Nephron progenitor cell (in vitro differentiated cells): ENCODE results near the gene PTGDS.
A peak's percentile ranks its signal among the peaks of the same experiment; 100 is the strongest.

Experiments
- DNase-seq: peaks from one replicate; pipeline ENCODE4 v3.0.0; 2021
- H3K27ac Mint-ChIP-seq: 2 replicates; pipeline ENCODE4 v1.8.0; 2021; ENCODE audit warnings: mild to moderate bottlenecking, moderate library complexity, mixed read lengths
- H3K27me3 Mint-ChIP-seq: 2 replicates; pipeline ENCODE4 v1.8.0; 2021; ENCODE audit warnings: mild to moderate bottlenecking, low read depth, mixed read lengths; ENCODE audit not compliant: poor library complexity
- H3K36me3 Mint-ChIP-seq: 2 replicates; pipeline ENCODE4 v1.8.0; 2021; ENCODE audit warnings: low read depth, mixed read lengths
- H3K4me1 Mint-ChIP-seq: 2 replicates; pipeline ENCODE4 v1.8.0; 2021; ENCODE audit warnings: mixed read lengths
- H3K4me3 Mint-ChIP-seq: 2 replicates; pipeline ENCODE4 v1.8.0; 2021; ENCODE audit warnings: mild to moderate bottlenecking, moderate library complexity, mixed read lengths
- H3K9me3 Mint-ChIP-seq: 2 replicates; pipeline ENCODE4 v1.8.0; 2021; ENCODE audit warnings: mild to moderate bottlenecking, moderate library complexity, mixed read lengths
- TF ChIP-seq, protein P1 (sequence below): fragments of 200-600 bp; sonication (generic); IDR thresholded peaks from 2 replicates; pipeline ENCODE4 v1.5.0; 2021; ENCODE audit warnings: antibody characterized with exemption

Gene PTGDS

DNA sequence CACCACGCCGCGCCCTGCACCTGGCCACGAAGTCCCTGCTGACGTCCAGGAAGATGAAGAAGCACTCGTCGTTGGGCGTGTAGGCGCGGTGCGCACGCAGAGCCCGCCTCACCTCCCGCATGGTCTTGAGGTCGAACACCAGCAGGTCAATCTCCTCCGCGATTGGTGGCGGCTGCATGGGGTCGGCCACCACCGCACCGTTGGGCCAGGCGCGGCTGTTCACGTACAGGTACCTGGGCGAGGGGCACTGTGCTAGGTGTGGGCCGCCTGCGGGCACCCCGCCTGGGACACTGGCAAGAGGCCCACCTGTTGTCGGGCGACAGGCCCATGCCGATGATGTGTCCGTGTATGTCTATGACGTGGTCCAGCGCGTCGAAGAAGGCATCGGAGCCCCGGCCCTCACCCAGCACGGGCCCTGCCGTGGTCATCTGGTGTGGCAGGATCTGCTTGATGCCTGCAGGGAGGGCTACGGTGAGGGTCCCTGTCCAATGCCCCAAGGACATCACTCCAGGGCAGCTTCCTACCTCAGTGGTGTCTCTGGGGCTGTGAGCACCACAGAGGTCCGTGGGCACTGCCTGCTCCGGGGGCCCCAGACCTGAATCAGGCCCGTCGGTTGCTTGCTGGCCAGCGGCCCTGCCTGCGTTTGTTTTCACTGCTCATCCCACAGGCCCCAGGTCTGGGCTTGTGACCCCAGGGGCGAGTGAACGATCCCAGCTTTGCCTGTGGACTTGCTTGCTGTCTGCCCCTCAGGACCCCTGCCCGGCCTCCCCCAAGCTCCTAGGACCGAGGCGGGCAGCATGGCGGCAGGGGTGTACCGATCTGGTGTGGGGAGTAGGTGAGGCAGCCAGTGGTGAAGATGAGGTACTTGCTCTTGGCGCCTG lies 35.8 kb upstream of the PTGDS start:
- Mint-ChIP-seq H3K4me1 (peaks cover 4% of the 10 kb centered on the region), H3K27me3 (no peaks in the 10 kb centered on the region), H3K36me3 (peaks cover 27% of the 10 kb centered on the region), H3K9me3 (no peaks in the 10 kb centered on the region), H3K27ac (no peak overlapping the region), H3K4me3 (no peak overlapping the region)
- TF ChIP-seq, protein P1, sequence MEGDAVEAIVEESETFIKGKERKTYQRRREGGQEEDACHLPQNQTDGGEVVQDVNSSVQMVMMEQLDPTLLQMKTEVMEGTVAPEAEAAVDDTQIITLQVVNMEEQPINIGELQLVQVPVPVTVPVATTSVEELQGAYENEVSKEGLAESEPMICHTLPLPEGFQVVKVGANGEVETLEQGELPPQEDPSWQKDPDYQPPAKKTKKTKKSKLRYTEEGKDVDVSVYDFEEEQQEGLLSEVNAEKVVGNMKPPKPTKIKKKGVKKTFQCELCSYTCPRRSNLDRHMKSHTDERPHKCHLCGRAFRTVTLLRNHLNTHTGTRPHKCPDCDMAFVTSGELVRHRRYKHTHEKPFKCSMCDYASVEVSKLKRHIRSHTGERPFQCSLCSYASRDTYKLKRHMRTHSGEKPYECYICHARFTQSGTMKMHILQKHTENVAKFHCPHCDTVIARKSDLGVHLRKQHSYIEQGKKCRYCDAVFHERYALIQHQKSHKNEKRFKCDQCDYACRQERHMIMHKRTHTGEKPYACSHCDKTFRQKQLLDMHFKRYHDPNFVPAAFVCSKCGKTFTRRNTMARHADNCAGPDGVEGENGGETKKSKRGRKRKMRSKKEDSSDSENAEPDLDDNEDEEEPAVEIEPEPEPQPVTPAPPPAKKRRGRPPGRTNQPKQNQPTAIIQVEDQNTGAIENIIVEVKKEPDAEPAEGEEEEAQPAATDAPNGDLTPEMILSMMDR, result no peak
- DNase-seq, result no peak

DNA sequence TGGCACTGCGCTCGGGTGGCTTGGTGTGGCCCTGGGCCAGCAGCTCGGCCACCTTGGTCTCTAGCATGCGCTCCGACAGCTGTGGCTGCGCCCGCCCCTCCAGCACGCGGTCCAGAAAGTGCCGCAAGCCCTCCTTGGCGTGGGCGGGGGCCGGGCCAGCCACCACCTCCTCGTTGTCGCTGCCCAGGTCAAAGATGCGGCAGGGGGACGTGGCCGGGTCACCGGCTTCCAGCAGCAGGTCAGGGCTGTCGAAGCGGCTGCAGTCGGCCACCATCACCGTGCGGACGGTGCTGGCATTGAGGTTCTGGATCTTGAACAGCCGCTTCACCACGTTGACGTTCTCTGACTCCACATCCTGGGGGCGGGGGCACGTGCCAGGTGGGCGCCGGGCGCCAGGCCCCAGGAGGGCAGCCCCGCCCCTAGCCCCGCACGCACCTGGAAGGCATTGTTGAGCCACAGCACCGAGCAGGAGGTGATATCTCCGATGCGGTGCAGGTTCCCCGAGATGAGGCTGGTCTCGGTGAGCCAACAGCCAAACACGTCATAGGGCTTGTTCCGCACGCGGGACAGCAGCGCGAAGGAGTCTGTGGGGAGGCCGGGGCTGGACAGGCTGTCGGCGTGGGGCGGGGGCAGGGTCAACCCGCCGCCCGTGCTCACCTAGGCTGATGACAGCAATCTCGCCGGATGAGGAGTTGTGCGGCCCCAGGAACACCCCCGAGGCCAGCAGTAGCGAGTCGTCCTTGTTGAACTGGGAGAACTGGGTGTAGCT lies 35.0 kb upstream of the PTGDS start:
- Mint-ChIP-seq H3K9me3 (no peaks in the 10 kb centered on the region), H3K4me3 (no peak overlapping the region), H3K27me3 (no peaks in the 10 kb centered on the region), H3K4me1 (peaks cover 4% of the 10 kb centered on the region), H3K36me3 (peaks cover 21% of the 10 kb centered on the region), H3K27ac (no peak overlapping the region)
- TF ChIP-seq, protein P1, result no peak
- DNase-seq, result no peak

DNA sequence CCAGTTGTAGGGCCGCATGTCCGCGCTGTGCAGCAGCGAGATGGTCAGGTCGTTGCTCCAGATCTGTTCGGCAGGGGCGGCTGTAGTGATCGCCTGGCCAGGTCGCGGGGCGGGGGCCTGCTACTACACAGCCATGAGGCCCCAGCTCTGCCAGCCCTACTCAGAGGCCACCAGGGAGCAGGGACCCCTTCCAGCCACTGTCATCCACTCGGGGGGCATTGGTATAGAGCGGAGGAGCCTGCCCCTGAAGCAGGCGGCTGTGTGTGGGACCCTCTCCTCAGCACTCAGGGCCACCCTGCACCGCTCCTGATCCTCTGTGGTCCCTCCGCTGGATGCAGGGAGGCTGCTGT lies 34.4 kb upstream of the PTGDS start:
- Mint-ChIP-seq H3K4me1 (peaks cover 4% of the 10 kb centered on the region), H3K9me3 (no peaks in the 10 kb centered on the region), H3K4me3 (peak overlapping the region; percentile 64), H3K36me3 (peaks cover 15% of the 10 kb centered on the region), H3K27ac (no peak overlapping the region), H3K27me3 (no peaks in the 10 kb centered on the region)
- DNase-seq, result no peak
- TF ChIP-seq, protein P1, result no peak

DNA sequence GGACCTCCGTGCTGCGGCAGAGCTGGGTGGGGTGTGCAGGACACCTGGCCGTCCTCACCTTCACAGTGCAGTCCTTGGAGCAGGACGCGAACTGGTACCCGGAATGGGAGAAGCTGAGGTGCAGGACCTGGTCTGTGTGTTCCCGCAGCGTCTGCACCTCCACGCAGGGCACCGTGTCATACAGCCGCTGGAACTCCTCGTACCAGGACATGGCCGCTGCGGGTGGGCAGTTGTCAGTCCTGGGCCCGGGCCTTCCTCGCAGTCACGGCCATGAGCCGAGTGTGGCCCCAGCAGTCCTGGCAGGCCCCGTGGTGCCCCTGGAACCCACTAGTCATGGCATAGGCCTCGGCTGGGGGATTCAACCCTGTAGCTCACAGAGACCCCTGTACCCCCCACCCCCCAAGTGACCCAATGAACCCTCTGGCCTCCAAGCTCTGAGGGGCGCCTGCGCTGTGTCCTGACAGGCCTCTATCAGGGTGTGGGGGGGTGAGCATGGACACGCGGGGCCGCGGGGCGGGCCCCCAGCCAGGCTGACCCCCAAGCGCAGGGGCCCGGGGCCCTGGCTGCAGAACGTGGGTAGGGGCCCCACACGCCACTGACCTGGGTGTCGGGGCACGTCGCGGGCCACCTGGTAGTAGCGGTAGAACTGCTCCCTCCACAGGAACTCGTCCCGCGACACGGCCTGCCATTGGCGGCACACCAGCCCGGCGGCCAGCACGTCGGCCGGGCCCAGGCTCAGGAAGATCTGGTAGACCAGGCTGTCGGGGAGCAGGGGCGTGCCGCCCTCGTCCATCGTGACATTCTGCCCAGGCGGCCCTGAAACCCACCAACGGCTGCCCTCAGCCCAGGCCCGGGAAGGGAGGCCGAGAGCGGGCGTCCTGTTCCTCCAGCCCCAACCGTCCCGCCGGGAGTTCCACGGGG lies 33.8 kb upstream of the PTGDS start:
- DNase-seq, result peak; percentile 56
- Mint-ChIP-seq H3K4me3 (peak overlapping the region; percentile 78), H3K9me3 (no peaks in the 10 kb centered on the region), H3K27me3 (peaks cover 6% of the 10 kb centered on the region), H3K36me3 (peaks cover 12% of the 10 kb centered on the region), H3K4me1 (peaks cover 4% of the 10 kb centered on the region), H3K27ac (no peak overlapping the region)
- TF ChIP-seq, protein P1, result no peak

DNA sequence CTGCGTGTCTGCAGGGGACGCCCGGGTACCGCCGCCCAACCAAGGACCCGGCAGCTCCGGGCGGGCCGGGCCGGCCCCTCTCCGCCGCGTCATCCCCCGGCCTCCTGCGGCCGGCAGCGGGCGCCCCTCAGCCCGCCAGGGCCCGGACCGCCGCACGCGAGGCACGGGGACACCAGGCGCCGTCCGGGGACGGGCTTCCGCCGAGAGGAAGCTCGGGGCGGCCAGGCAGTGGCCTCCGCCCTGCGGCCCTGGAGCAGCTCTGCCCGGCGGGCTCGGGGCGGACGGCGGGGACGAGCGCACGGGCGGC lies 33.1 kb upstream of the PTGDS start:
- TF ChIP-seq, protein P1, result no peak
- Mint-ChIP-seq H3K9me3 (no peaks in the 10 kb centered on the region), H3K27ac (no peak overlapping the region), H3K4me3 (peak overlapping the region; percentile 78), H3K36me3 (peaks cover 5% of the 10 kb centered on the region), H3K27me3 (peaks cover 10% of the 10 kb centered on the region), H3K4me1 (peaks cover 4% of the 10 kb centered on the region)
- DNase-seq, result no peak
